GM19351 (cell line): Measurements from ENCODE around the gene ANGEL1.

Source experiments
- ATAC-seq: cut with Tn5 transposase; IDR thresholded peaks from one replicate; pipeline ENCODE4 v1.9.1; 2021; ENCODE audit warnings: mild to moderate bottlenecking, moderate library complexity; ENCODE audit not compliant: unreplicated experiment

The ANGEL1 gene

DNA sequence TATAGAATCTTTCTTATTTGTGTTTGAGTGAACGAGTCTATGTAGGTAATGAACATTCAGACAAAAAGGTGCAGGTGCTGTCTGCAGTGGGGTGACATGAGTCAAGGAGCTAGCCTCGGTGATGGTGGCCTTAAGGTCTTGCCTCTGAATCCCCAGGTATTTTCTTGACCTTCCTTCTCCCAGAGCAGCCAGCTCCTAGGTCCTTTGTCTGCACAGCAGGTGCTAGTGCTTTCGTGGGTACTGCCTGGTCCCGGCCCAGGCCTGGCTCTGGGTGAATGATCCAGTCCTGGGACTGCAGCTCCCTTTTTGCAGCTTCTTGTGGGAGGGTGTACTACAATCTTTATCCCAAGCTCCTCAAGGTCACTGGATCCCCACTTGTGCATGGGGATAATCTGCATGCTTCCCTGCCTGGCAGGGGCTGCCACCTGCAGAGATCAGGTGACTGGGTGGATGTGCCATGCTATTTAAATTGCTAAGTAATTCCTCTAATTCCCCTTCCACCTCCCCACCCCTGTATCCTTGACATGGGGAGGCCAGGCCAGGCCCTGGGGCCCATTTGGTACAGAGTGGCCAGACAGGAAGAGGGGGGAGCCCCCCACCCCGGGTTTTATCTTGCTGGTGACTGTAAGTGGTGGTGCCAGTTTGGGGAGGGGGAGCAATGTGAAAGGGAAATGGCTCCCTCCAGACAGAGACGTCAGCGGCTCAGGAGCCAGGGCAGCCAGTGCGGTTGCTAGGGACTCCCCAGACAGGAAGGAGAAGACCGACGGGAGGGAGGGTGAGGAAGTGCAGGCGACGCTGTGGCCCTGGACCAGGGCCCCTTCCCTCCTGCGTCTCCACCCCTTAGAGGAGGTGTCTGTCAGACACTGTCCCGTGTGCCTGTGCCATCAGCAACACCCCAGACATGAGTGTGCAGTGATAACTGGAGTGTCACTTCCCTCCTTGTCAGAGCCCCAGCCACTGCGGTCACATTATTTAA is 44.7 kb downstream of the ANGEL1 start:
- ATAC-seq = peak; percentile 89

DNA sequence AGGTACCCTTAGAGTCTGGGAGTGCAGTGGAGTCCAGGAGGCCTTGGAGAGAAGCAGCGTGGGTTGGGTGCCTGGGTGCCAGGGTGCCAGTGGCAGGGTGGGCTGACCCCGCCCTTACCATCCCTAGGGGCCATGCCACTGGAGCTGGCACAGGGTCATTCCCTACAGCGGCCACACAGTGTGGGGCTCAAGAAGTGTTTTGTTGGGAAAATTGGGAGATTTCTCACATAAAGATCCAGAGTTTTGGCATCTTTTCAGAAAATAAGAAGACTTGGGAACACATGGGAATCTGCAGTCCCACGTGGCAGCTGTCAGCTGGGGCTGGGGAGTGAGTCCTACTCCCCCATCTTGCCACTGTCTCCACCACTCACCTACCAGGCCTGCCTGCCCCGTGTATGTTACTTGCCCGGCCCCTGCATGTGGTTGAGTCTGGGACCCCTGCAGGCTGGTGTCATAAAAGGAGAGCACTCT is 47.2 kb downstream of the ANGEL1 start:
- ATAC-seq = no peak

DNA sequence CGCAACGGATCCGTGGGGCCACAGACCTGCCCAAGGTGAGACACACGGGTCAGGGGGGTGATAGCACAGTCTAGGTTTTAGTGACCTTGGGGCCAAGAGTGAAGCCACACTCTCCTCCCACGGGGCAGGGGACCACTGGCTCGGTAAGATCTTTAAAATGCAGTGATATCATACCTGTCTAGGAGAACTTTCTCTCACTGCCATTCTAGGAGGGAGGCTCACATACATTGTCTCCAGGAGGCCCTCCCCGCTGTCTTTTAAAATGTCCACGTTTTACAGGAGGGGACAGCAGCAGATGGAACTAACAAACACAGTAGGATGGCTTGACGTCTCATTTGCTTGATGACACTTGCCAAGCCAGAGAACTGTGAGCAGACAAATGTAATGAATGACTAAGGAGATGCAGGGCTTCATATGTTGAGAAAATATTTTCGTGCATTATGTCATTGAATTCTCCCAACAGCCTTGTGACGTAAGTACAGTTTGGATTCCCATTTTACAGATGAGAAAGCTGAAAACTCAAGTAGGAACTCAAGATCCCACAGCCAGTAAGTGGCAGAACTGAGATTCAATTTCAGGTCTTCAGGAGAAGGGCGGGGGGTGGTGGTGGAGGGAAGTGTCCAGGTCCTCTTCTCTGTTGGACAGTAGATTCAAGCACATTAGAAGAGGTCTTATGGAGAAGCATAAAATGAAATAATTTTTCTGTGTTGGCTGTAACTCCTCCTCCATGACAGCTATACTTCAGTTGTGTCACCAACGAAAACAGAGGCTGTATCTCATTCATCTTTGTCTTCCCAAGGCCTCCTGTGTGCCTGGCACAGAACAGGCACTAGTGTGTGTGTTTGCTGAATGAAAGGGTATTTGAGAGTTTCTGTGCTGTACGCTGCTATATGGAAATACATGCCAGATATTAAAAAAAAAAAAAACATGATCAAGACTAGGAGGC is 49.3 kb downstream of the ANGEL1 start:
- ATAC-seq = no peak

DNA sequence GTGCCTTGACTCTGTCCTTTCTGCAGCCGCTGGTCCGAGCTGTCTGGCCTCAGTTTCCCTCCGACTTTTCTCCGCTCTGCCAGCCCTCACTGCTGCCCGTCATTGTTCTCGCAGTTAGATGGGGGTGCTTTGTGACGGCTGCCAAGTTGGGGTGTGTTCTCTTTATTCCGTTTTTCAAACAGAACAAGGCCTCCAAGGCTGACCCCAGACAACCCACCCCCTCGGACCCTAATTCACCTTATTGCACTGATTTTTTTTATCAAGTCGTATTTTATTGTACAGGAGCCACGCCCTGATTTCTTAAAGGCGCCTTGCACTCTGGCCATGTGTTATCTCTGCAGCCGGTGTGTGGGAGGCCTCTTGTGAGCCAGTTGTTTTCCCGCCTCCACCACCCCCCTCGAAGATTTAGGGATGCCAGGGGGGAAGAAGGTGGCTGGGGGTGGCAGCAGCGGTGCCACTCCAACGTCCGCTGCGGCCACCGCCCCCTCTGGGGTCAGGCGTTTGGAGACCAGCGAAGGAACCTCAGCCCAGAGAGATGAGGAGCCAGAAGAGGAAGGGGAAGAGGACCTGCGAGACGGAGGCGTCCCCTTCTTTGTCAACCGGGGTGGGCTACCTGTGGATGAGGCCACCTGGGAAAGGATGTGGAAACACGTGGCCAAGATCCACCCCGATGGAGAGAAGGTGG is 50.1 kb downstream of the ANGEL1 start:
- ATAC-seq = no peak

DNA sequence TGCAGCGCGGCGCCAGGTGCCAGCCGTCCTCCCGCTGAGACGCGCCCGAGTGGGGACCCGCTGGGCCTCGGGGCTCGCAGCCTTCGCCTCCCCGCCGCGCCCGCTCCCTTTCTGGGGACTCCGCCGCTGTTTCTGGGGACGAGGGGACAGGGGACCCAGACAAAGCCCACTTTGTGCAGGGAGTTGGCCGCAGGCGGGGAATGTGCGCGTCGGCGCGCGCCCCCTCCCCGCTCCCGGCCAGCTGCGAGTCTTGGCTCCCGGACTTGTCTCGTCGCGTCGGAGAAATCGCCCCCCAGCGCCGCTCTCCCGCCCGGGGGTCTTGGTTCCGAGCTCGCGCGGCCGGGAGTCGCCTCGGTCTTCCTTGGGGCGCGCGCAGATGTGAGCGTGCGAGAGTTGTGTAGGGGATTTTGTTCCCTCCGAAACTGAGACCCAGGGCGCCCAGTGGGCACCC is 50.7 kb downstream of the ANGEL1 start:
- no peak for ATAC-seq

DNA sequence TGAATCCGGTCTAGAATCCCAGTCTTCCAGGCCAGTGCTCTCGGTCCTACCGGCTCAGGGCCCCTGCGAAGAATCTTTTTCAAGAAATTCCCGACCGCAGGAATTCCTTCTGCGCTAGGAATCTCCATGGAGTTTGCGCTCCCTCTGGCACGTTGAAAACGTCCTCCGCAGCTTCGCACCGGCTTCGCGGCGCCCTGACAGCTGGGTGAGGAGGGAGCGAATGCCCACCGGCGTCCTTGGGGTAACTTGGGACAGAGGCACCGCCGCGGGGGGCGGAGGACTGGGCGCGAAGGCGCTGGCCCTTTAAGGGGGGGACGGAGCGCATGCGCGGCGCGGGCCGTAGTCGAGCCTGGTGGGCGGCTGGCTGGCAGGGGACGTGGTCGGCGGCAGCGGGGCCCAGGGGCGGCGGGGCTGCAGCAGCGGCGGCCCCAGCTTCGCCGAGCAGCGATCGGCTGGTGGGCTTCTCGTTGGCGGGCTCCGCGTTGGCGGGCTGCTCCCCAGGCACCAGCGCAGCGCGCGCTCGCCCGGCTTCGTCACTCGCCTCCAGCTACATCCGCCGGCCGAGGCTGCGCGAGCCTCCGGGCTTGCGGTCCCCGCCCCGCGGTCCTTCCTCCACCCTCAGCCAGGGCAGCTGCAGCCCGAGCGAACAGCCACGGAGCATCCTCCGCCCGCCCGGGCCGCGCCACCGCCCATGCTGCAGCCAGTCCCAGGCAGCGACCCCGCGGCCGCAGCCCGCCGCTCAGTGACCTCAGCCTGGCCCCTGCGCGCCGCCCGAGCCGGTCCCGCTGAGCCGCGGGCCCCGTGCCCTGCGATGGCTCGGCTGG is 51.3 kb downstream of the ANGEL1 start, which contains the start of gene VASH1:
Gene VASH1, plus strand, starts transcription at position 333 of the 824 bp plus-strand sequence. CDS start 1,354 bp downstream, outside the sequence.
- peak; percentile 87 for ATAC-seq

DNA sequence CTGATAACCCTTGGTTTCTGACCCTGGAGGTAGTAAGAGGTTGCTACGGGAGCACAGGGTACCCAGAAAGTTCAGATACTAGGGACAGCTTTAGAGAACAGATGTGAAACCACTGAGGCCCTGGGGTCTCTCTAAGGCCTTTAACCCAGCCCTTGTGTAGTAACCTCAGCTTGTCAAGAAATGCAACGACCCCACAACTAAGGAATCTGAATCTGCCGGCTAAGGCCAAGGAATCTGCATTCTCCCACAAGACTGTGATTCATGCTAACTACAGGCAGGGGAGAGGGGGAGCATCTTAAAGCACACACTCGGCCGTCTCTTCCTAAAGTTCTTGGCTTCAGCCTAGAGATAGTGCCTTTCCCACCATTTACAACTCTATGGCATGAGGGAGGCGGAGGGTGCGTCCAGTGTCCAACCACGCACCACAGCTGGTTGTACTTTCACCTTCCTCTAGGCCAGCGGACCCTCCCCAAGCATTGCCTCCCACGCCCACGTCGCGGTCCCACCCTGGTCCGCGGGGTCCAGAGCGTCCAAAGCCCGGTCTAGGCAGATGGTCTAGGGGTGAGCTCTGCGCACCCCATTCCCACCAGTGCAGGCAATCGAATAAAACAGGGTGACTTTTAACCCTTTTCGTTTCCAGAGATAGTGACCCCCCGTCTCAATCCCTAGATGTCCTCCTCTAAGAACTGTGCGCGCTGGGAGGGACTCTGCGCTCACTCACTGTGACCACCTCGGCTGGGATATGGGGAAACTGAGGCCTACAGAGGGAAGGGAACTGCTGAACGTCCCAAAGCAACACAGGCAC is 52.1 kb downstream of the ANGEL1 start:
- ATAC-seq = no peak

DNA sequence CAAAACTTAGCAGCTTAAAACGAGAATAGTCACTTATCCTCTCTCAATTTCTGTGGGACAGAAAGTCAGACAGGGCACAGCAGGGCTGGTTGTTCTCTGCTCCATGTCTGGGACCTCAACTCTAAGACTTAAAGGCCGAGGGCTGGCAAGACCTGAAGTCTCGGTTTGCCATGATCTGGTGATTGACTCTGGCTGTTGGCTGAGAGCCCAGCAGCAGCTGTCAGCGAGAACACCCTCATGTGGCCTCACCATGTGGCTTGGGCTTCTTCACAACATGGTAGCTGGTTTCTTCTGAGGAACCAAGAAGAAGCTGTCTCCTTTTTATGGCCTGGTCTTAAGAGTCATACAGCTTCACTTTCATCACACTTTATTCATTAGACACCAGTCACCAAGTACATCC is 53.1 kb downstream of the ANGEL1 start:
- no peak for ATAC-seq

DNA sequence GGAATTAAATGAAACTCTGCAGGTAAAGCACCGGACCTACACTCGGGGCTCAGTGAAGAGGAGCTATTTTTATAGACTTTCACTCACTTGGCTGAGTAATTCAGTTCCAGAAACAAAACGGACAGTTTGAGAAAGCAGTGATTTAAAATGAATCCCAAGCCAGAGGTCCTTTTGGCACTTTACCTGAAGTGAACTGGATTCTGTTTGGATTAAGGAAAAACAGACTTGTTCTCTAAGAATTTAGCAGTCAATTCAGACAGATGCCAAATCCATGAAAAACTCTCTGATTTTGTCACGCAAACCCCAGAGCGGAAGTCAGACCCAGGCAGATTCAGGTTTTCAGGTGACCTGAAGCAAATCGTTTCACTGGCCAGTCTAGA is 56.3 kb downstream of the ANGEL1 start:
- no peak for ATAC-seq

DNA sequence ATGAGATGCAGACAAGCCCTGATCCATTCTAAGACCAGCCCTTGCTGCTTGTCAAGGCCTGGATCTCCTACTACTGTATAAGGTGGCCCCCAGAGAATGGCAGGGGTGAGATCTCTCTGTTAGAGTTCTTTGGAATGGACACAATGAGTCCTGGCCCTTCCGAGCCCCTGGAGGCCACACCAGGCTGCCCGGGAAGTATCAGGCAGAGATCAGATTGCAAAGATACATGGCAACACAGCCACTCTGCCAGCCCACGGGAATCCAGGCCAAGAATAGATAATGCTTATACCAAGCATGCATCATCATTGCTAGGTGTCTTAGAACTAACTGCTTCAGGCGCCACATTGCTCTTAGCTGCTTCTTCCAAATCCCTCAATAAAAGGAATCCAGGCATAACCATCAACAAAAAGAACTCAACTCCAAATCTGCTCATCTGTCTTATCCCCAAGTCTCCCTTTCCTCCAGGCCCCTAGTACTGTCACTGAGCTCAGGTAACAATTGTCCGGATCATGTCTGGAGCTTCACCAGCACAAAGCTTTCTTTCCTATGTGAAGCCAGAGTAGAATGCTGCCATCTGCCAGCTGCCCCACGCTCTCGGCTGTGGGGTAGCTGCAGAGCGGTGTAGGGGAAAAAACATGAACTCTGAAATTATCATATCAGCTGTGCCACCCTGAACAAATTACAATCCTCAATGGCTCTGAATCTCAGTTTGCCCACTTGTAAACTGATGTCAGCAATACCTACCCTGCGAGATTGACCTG is 56.9 kb downstream of the ANGEL1 start:
- no peak for ATAC-seq

DNA sequence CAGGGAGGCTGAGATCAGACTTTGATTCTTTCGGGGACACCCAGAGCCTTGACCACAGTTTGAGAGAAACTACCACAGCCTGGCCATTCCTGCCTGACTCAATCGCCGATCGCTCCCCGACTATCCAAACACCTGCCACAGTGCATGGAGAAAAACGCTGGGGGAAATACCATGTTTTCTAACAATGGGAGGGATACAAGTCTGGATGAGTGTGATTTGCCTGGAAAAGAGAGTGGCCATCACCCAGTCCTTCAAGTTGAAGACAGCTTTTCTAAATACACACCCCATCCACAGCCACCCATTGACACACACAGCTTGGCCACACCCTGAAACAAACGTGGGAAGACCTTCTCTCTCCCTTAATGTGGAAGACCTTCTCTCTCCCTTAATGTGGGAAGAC is 58.1 kb downstream of the ANGEL1 start:
- no peak for ATAC-seq

DNA sequence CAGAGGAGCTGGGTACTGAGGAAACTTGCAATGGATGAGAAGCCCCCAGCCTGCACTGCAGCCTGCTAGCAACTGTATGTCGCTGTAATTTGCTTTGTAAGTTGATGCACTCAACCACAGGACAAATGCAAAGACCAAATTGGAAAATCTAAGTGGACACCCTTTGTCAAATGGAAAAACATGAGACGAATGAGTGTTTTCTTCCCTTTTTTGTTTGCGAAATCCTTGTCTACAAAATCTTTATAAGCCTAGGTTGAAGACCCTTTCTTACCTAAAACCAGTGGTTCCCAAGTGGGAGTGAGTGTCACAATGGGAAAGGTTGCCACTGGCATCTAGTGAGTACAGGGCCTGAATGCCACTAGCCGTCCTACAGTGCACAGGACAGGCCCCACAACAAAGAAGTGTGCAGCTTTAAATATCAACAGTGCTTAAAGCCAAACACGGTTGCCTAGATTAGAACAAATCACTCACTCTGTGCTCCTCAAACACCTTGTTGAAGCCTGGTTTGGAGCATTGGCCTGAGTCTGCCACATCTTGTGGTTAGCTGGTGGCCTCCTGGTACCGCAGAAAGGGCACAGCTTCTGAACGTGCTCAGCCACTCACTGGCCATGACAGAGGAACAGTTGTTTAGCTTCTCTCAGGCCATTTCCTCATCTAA is 59.0 kb downstream of the ANGEL1 start:
- ATAC-seq = no peak

DNA sequence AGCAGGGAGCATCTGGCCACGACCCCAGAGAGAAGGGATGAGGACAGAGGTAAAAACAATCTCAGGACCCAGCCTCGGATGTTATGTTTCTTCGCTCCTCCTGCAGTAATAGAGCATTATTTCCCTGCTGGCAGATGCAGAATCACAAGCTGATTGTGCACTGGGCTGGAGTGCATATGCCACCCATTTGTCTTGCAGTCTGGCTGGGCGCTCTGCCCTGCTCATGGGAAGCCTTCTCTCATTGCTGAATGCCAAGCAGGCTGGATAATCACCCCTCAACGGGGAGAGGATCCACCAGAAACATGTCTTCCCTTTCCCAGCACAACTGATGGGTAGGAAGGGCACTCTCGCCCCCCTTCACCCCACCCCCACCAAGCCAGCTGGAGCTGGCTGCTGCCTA is 59.9 kb downstream of the ANGEL1 start:
- ATAC-seq = no peak

DNA sequence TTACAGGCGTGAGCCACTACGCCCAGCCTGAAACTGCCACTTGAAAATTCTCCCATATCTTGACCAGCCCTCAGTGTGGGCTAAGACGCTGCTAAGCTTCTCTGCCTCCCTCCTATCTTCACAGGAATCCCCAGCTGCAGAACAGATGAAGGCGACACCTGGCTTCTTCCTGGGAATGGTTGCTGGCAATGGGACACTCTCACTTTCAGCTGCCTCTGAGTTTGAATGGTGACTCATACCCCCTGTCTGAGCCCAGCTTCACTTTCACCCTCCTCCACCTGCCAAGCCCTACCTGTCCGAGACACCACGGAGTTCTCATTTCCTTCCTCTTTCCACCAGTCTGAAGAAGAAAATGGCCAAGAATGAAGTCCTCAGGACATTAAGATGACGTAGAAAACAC is 69.7 kb downstream of the ANGEL1 start:
- no peak for ATAC-seq

DNA sequence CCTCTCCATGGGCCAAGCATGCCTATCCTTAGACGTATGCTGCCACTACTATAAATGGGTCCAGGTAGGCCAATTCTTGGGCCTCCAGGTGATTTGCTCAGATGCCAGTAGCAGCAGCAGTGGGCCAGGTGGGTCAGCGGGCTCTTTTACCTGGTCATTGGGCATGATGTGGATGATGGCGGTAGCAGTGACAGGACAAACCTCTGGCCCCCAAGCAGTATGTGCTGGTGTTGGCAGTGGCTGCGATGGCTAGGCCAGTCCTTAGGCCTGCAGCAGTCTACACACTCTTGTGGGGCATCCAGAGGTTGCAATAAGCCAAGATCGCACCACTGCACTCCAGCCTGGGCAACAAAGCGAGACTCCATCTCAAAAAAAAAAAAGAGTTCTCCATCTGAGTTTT is 70.5 kb downstream of the ANGEL1 start:
- no peak for ATAC-seq

DNA sequence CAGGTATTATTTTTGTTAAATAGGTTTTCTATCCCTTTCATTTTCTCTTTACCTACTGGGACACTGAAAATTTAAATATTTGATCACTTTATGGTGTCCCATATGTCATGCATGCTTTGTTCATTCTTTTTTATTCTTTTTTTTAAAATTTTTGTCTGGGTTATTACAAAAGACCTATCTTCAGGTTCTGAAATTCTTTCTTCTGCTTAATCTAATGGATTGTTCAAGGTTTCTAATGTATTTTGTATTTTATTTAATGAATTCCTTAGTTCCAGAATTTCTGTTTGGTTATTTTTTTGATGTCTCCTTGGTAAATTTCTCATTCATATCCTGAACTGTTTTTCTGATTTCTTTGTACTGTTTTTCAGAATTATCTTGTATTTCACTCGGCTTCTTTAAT is 71.6 kb downstream of the ANGEL1 start:
- ATAC-seq = no peak
